Retina (tissue), 1 donor: ENCODE measurements around the gene EDEM3.
"Not testable (repeated sequence)": the region's sequence is repeated elsewhere in the genome, so short reads cannot be mapped to it uniquely, and the experiment has no call there.

Experiments
- DNase-seq: peaks from one replicate; pipeline ENCODE4 v3.0.0-alpha.2; 2016

Gene EDEM3

GRCh38 chr1:184769241-184769640 is 14.6 kb upstream of the EDEM3 start:
- DNase-seq = no peak

GRCh38 chr1:184768467-184768866 is 13.8 kb upstream of the EDEM3 start:
- no peak for DNase-seq

- peak; percentile 41 for DNase-seq
Measured at GRCh38 chr1:184767591-184767990, 12.9 kb upstream of the EDEM3 start.

- no peak for DNase-seq
Measured at GRCh38 chr1:184764483-184764882, 9.8 kb upstream of the EDEM3 start.

- DNase-seq = not testable (repeated sequence)
Measured at GRCh38 chr1:184763520-184763919, 8.9 kb upstream of the EDEM3 start.

- DNase-seq = no peak
Measured at GRCh38 chr1:184761969-184762485, 7.4 kb upstream of the EDEM3 start.

- no peak for DNase-seq
Measured at GRCh38 chr1:184759651-184760050, 5.0 kb upstream of the EDEM3 start.

GRCh38 chr1:184759112-184759511 is 4.5 kb upstream of the EDEM3 start:
- DNase-seq = no peak

GRCh38 chr1:184757891-184758290 is 3.2 kb upstream of the EDEM3 start:
- DNase-seq = no peak

- no peak for DNase-seq
Measured at GRCh38 chr1:184757406-184757805, 2.7 kb upstream of the EDEM3 start.

- DNase-seq = no peak
Measured at GRCh38 chr1:184755226-184756065, 788 bp upstream of the EDEM3 start.

- DNase-seq = no peak
Measured at GRCh38 chr1:184753608-184754475, 816 bp downstream of the EDEM3 start.

GRCh38 chr1:184753117-184753516 is 1.5 kb downstream of the EDEM3 start:
- DNase-seq = no peak

GRCh38 chr1:184752656-184753055 is 2.0 kb downstream of the EDEM3 start:
- no peak for DNase-seq

- DNase-seq = no peak
Measured at GRCh38 chr1:184748740-184749139, 5.9 kb downstream of the EDEM3 start.

- DNase-seq = no peak
Measured at GRCh38 chr1:184747089-184747955, 7.3 kb downstream of the EDEM3 start.

- DNase-seq = no peak
Measured at GRCh38 chr1:184745929-184746638, 8.6 kb downstream of the EDEM3 start.

GRCh38 chr1:184745110-184745509 is 9.5 kb downstream of the EDEM3 start:
- DNase-seq = no peak

GRCh38 chr1:184743062-184743756 is 11.4 kb downstream of the EDEM3 start:
- no peak for DNase-seq

GRCh38 chr1:184740344-184740743 is 14.3 kb downstream of the EDEM3 start:
- no peak for DNase-seq

- DNase-seq = no peak
Measured at GRCh38 chr1:184739796-184740195, 14.9 kb downstream of the EDEM3 start.
